HCT116 (cell line): ENCODE results near the gene ALDOA. TPM values are rescaled to one million over a fixed set of nuclear protein-coding genes. Genes with fewer than 3 reads are reported as not detected.

Source experiments
- ATAC-seq: fragments of 200-7000 bp; cut with Tn5 transposase; 2 replicates; pipeline ENCODE4 v1.9.1; 2020; ENCODE audit warnings: mild to moderate bottlenecking, moderate library complexity
- BruUV-seq: library from RNA; stranded (reverse); fragments of 400-500 nt; replicated peaks from 2 replicates; lab custom pipeline; 2021; lab: Mats Ljungman, UMichigan
- CTCF ChIA-PET: fragments of 300-600 bp; sonication (Branson Sonifier 250); formaldehyde crosslinking; loops from one replicate; lab custom pipeline; 2021; ENCODE audit warnings: antibody characterized with exemption; lab: Charles Lee
- POLR2A ChIA-PET: fragments of 300-600, 350-600 bp; sonication (Branson Sonifier 250); formaldehyde crosslinking; loops from one replicate; lab custom pipeline; 2021; ENCODE audit warnings: antibody characterized with exemption; lab: Charles Lee
- RAD21 ChIA-PET, 2 experiments: fragments of 300-600 bp; sonication (Branson Sonifier 250); formaldehyde crosslinking; loops; one replicate each; lab custom pipeline; 2023; ENCODE audit warnings: low total read pairs in 2 of 2; ENCODE audit not compliant: uncharacterized antibody in 2 of 2, unreplicated experiment in 2 of 2, low non-redundant PET in 1 of 2; lab: Charles Lee
- DNase-seq: peaks from one replicate; pipeline ENCODE4 v3.0.0-alpha.2; 2010; ENCODE audit warnings: low read depth, low spot score
- H2AFZ ChIP-seq: fragments of 200-600 bp; shearing (Covaris generic), sonication (generic); 2 replicates; pipeline ENCODE4 v1.6.1; 2017; ENCODE audit warnings: low read depth, mixed run types, mixed read lengths, antibody characterized with exemption, low read length; ENCODE audit not compliant: poor library complexity, severe bottlenecking
- H3K27ac ChIP-seq: 2 replicates; pipeline ENCODE4 v1.5.1; 2012; ENCODE audit warnings: low read depth, low read length
- H3K27me3 ChIP-seq: fragments of 200-600 bp; sonication (generic); 2 replicates; pipeline ENCODE4 v1.6.1; 2016; ENCODE audit warnings: mixed run types, low read length, mixed read lengths; ENCODE audit not compliant: insufficient read depth
- H3K36me3 ChIP-seq, 2 experiments: fragments of 200-500 bp in 1 of 2; fragments of 200-600 bp in 1 of 2; sonication (Bioruptor generic) in 1 of 2; sonication (generic) in 1 of 2; 2 replicates each; pipeline versions ENCODE4 v1.5.1 to v1.6.1; 2014 to 2016; ENCODE audit warnings: low read length in 2 of 2, inconsistent platforms in 1 of 2, mixed read lengths in 1 of 2, mixed run types in 1 of 2; ENCODE audit not compliant: insufficient read depth in 2 of 2, control insufficient read depth in 1 of 2
- H3K4me1 ChIP-seq, 2 experiments: fragments of 200-600 bp in 1 of 2; sonication (generic) in 1 of 2; 2 replicates each; pipeline versions ENCODE4 v1.5.1 to v1.6.1; 2012 to 2017; ENCODE audit warnings: low read length in 2 of 2, inconsistent platforms in 1 of 2, mild to moderate bottlenecking in 1 of 2, mixed read lengths in 1 of 2, mixed run types in 1 of 2, moderate library complexity in 1 of 2; ENCODE audit not compliant: insufficient read depth in 2 of 2, control insufficient read depth in 1 of 2
- H3K4me2 ChIP-seq: fragments of 200-600 bp; sonication (generic); 2 replicates; pipeline ENCODE4 v1.6.1; 2017; ENCODE audit warnings: mixed run types, low read length, mixed read lengths
- H3K4me3 ChIP-seq, 2 experiments: fragments of 200-600 bp in 1 of 2; sonication (generic) in 1 of 2; replicated peaks in 1 of 2; 2 replicates each; pipeline ENCODE4 v1.5.1; 2011 to 2016; ENCODE audit warnings: low read length in 2 of 2, control low read depth in 1 of 2, low read depth in 1 of 2, mild to moderate bottlenecking in 1 of 2, mixed read lengths in 1 of 2, mixed run types in 1 of 2
- H3K79me2 ChIP-seq: fragments of 200-600 bp; sonication (generic); 2 replicates; pipeline ENCODE4 v1.6.1; 2017; ENCODE audit warnings: mild to moderate bottlenecking, mixed run types, low read length, moderate library complexity, mixed read lengths; ENCODE audit not compliant: insufficient read depth
- H3K9ac ChIP-seq: fragments of 200-600 bp; sonication (generic); 2 replicates; pipeline ENCODE4 v1.6.1; 2016; ENCODE audit warnings: low read length, mixed read lengths
- H3K9me2 ChIP-seq: fragments of 200-600 bp; sonication (generic), shearing (Covaris generic); 2 replicates; pipeline ENCODE4 v1.6.1; 2017; ENCODE audit warnings: mixed run types, mild to moderate bottlenecking, moderate library complexity; ENCODE audit not compliant: insufficient read depth
- H3K9me3 ChIP-seq, 2 experiments: fragments of 200-500 bp in 1 of 2; fragments of 200-600 bp in 1 of 2; sonication (Bioruptor generic) in 1 of 2; sonication (generic) in 1 of 2; 2 replicates each; pipeline ENCODE4 v1.6.1; 2014 to 2017; ENCODE audit warnings: low read length in 2 of 2, mixed read lengths in 2 of 2, inconsistent platforms in 1 of 2, low read depth in 1 of 2, mild to moderate bottlenecking in 1 of 2, mixed run types in 1 of 2, moderate library complexity in 1 of 2; ENCODE audit not compliant: control insufficient read depth in 1 of 2, insufficient read depth in 1 of 2
- H4K20me1 ChIP-seq: fragments of 200-600 bp; sonication (generic), shearing (Covaris generic); 2 replicates; pipeline ENCODE4 v1.6.1; 2017; ENCODE audit warnings: mixed run types, mild to moderate bottlenecking, moderate library complexity; ENCODE audit not compliant: insufficient read depth
- CBX3 ChIP-seq: IDR thresholded peaks from 2 replicates; pipeline ENCODE4 v1.6.1; 2012; ENCODE audit warnings: low read depth
- CEBPB ChIP-seq: IDR thresholded peaks from 2 replicates; pipeline ENCODE4 v1.6.1; 2012; ENCODE audit warnings: low read depth
- CTCF ChIP-seq, 3 experiments: fragments of 200-600 bp in 1 of 3; sonication (generic) in 1 of 3; IDR thresholded peaks in 2 of 3; conservative IDR thresholded peaks in 1 of 3; 2 replicates each; pipeline ENCODE4 v1.5.1; 2012 to 2017; ENCODE audit warnings: low read depth in 2 of 3, low read length in 2 of 3, antibody characterized with exemption in 1 of 3, borderline replicate concordance in 1 of 3, control low read depth in 1 of 3, mild to moderate bottlenecking in 1 of 3, mixed read lengths in 1 of 3, mixed run types in 1 of 3, moderate library complexity in 1 of 3; ENCODE audit not compliant: insufficient read depth in 1 of 3
- ELF1 ChIP-seq: IDR thresholded peaks from 2 replicates; pipeline ENCODE4 v1.6.1; 2012; ENCODE audit warnings: low read depth, borderline replicate concordance
- EZH2phosphoT487 ChIP-seq: fragments of 200-600 bp; IDR thresholded peaks from 2 replicates; pipeline ENCODE4 v1.6.1; 2018; ENCODE audit warnings: antibody characterized with exemption, borderline replicate concordance
- MAX ChIP-seq: IDR thresholded peaks from 2 replicates; pipeline ENCODE4 v1.6.1; 2012
- POLR2A ChIP-seq: IDR thresholded peaks from 2 replicates; pipeline ENCODE4 v1.7.0; 2011; ENCODE audit warnings: borderline replicate concordance; ENCODE audit not compliant: insufficient read depth, insufficient read length; ENCODE audit errors: extremely low read depth
- POLR2AphosphoS5 ChIP-seq: IDR thresholded peaks from 2 replicates; pipeline ENCODE4 v1.6.1; 2011; ENCODE audit warnings: mild to moderate bottlenecking, low read depth, low read length, moderate library complexity
- SIN3A ChIP-seq: IDR thresholded peaks from 2 replicates; pipeline ENCODE4 v1.6.1; 2012; ENCODE audit warnings: low read depth
- SP1 ChIP-seq: IDR thresholded peaks from 2 replicates; pipeline ENCODE4 v1.6.1; 2012; ENCODE audit warnings: low read depth
- SRF ChIP-seq: IDR thresholded peaks from 2 replicates; pipeline ENCODE4 v1.6.1; 2012; ENCODE audit warnings: low read depth
- TCF7L2 ChIP-seq: IDR thresholded peaks from 2 replicates; pipeline ENCODE4 v1.7.0; 2011; ENCODE audit warnings: borderline replicate concordance, inconsistent platforms; ENCODE audit not compliant: insufficient read depth, insufficient read length; ENCODE audit errors: extremely low read depth
- YY1 ChIP-seq: IDR thresholded peaks from 2 replicates; pipeline ENCODE4 v1.6.1; 2011; ENCODE audit warnings: low read length, low read depth, moderate library complexity, mild to moderate bottlenecking; ENCODE audit not compliant: insufficient replicate concordance; ENCODE audit errors: extremely low read depth
- ZNF274 ChIP-seq: fragments of 200-500 bp; sonication (Bioruptor generic); IDR thresholded peaks from 2 replicates; pipeline ENCODE4 v1.6.1; 2014; ENCODE audit warnings: mild to moderate bottlenecking, low read depth, low read length, inconsistent platforms
- intact Hi-C: fragments of 100-400 bp; cut with micrococcal nuclease; formaldehyde crosslinking; loops from 2 replicates; pipeline ENCODE4 v1.10.0; 2022
- total RNA-seq: library from RNA; stranded (reverse); gene quantifications from one replicate; pipeline ENCODE4 v1.2.1, GENCODE V29; 2021; ENCODE audit not compliant: unreplicated experiment

ALDOA gene
- total RNA-seq, 1 experiment from 2014 or later, result 2,423 TPM

- RAD21 ChIA-PET, result no interaction called here
- no peaks in the 10 kb centered on the region for H3K9me3 ChIP-seq
- TF ChIP-seq MAX, result no peak
- no peak for TF ChIP-seq TCF7L2
- TF ChIP-seq POLR2AphosphoS5, result no peak
- no peak for TF ChIP-seq CTCF (IDR thresholded peaks at IDR 0.05 in 2 of 3, conservative IDR thresholded peaks at IDR 0.05 in 1 of 3; ENCODE audit: borderline replicate concordance in 1 of 3, insufficient read depth in 1 of 3, low read depth in 2 of 3, low read length in 2 of 3)
- TF ChIP-seq CBX3, result no peak
- no peak for TF ChIP-seq SRF
- no peak for TF ChIP-seq CEBPB
- no peak for TF ChIP-seq YY1
- TF ChIP-seq ZNF274, result no peak
- TF ChIP-seq EZH2phosphoT487, result no peak
- no peak for TF ChIP-seq POLR2A
- no peak for TF ChIP-seq ELF1
- TF ChIP-seq SIN3A, result no peak
- TF ChIP-seq SP1, result no peak
- TF ChIP-seq, all 23 proteins: peak for 0
- Histone ChIP-seq H3K4me2 (no peak overlapping the region), H3K27me3 (no peaks in the 10 kb centered on the region), H4K20me1 (no peaks in the 10 kb centered on the region), H3K79me2 (no peaks in the 10 kb centered on the region; the same call in 1 of the 2 replicates), H3K9ac (no peak overlapping the region), H3K27ac (no peak overlapping the region), H3K9me2 (no peaks in the 10 kb centered on the region), H2AFZ (no peak overlapping the region), H3K4me3 (no peak overlapping the region), H3K4me1 (peaks cover 9 to 31% of the 10 kb centered on the region in 2 experiments), H3K36me3 (peaks cover 19 to 33% of the 10 kb centered on the region in 2 experiments; a peak in 3 of 4 replicates)
- CTCF ChIA-PET, result interaction anchor here (1.2 to 1.3 kb wide), 2 partner anchors 33 to 386 kb away, joined by 3 read pairs; a partner anchor contains a TSS
- DNase-seq (no peak), ATAC-seq (no peak)
- POLR2A ChIA-PET, result no interaction called here
- BruUV-seq, result no TSS peak
- intact Hi-C loops, result no loop called here
These were observed 21.0 kb downstream of the ALDOA start for GRCh38 chr16:30086291-30087140.
